GM23338 (cell line): ENCODE results near the gene CNDP2. TPM values are rescaled to one million over a fixed set of nuclear protein-coding genes. Genes with fewer than 3 reads are reported as not detected.

Source experiments
- CREB1 ChIP-seq: fragments of 250-450 bp; sonication (Bioruptor Pico); IDR thresholded peaks from 2 replicates; pipeline ENCODE4 v1.5.0; 2020; ENCODE audit warnings: low read depth, mild to moderate bottlenecking, moderate library complexity
- EZH2 ChIP-seq: fragments of 200-600 bp; sonication (generic); IDR thresholded peaks from one replicate; pipeline ENCODE4 v1.8.0; 2017; ENCODE audit warnings: antibody characterized with exemption, mild to moderate bottlenecking, low read depth; ENCODE audit not compliant: unreplicated experiment
- JUNB ChIP-seq: IDR thresholded peaks from one replicate; pipeline ENCODE4 v1.6.1; 2016; ENCODE audit warnings: antibody characterized with exemption; ENCODE audit not compliant: unreplicated experiment
- NANOG ChIP-seq: IDR thresholded peaks from 2 replicates; pipeline ENCODE4 v1.6.1; 2016; ENCODE audit warnings: antibody characterized with exemption, borderline replicate concordance
- POLR2AphosphoS5 ChIP-seq: IDR thresholded peaks from 2 replicates; pipeline ENCODE4 v1.6.1; 2016; ENCODE audit warnings: antibody characterized with exemption, low read depth
- STAT1 ChIP-seq: IDR thresholded peaks from one replicate; pipeline ENCODE4 v1.6.1; 2016; ENCODE audit warnings: antibody characterized with exemption; ENCODE audit not compliant: unreplicated experiment
- ZNF462 ChIP-seq: fragments of 250-450 bp; sonication (Bioruptor Pico); IDR thresholded peaks from 2 replicates; pipeline ENCODE4 v1.5.0; 2020; ENCODE audit warnings: mild to moderate bottlenecking, moderate library complexity
- polyA plus RNA-seq: library from polyadenylated mRNA; unstranded; fragments of >200 nt; fragmentation: Nextera tagmentation; extraction: Ambion mirVana; gene quantifications from 2 replicates; pipeline ENCODE4 v1.2.1, GENCODE V29; 2016
- total RNA-seq: library from RNA; depleted of rRNA; stranded (reverse); fragments of >200 nt; shearing (Covaris generic); gene quantifications from 2 replicates; pipeline ENCODE4 v1.2.3, GENCODE V29; 2014
- TF ChIP-seq, protein P1 (sequence below): IDR thresholded peaks from one replicate; pipeline ENCODE4 v1.6.1; 2018; ENCODE audit warnings: antibody characterized with exemption; ENCODE audit not compliant: unreplicated experiment
- TF ChIP-seq, protein P2 (sequence below), 2 experiments: fragments of 200-600 bp in 1 of 2; sonication (generic) in 1 of 2; conservative IDR thresholded peaks; 2 replicates each; pipeline versions ENCODE4 v1.5.1 to v1.6.1; 2016 to 2017; ENCODE audit warnings: antibody characterized with exemption in 2 of 2, low read depth in 2 of 2, mild to moderate bottlenecking in 2 of 2, moderate library complexity in 1 of 2

CNDP2 gene
- total and polyA plus RNA-seq, 2 experiments from 2014 or later: 116 to 175 TPM

GRCh38 chr18:74529811-74530583 is 33.8 kb downstream of the CNDP2 start (continued):
- TF ChIP-seq ZNF462 (CRISPR knock-in tag) (no peak), CREB1 (CRISPR knock-in tag) (no peak), STAT1 (no peak), POLR2AphosphoS5 (no peak), EZH2 (no peak), JUNB (no peak), NANOG (no peak)
- TF ChIP-seq, protein P1, sequence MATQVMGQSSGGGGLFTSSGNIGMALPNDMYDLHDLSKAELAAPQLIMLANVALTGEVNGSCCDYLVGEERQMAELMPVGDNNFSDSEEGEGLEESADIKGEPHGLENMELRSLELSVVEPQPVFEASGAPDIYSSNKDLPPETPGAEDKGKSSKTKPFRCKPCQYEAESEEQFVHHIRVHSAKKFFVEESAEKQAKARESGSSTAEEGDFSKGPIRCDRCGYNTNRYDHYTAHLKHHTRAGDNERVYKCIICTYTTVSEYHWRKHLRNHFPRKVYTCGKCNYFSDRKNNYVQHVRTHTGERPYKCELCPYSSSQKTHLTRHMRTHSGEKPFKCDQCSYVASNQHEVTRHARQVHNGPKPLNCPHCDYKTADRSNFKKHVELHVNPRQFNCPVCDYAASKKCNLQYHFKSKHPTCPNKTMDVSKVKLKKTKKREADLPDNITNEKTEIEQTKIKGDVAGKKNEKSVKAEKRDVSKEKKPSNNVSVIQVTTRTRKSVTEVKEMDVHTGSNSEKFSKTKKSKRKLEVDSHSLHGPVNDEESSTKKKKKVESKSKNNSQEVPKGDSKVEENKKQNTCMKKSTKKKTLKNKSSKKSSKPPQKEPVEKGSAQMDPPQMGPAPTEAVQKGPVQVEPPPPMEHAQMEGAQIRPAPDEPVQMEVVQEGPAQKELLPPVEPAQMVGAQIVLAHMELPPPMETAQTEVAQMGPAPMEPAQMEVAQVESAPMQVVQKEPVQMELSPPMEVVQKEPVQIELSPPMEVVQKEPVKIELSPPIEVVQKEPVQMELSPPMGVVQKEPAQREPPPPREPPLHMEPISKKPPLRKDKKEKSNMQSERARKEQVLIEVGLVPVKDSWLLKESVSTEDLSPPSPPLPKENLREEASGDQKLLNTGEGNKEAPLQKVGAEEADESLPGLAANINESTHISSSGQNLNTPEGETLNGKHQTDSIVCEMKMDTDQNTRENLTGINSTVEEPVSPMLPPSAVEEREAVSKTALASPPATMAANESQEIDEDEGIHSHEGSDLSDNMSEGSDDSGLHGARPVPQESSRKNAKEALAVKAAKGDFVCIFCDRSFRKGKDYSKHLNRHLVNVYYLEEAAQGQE: no peak
- TF ChIP-seq, protein P2, sequence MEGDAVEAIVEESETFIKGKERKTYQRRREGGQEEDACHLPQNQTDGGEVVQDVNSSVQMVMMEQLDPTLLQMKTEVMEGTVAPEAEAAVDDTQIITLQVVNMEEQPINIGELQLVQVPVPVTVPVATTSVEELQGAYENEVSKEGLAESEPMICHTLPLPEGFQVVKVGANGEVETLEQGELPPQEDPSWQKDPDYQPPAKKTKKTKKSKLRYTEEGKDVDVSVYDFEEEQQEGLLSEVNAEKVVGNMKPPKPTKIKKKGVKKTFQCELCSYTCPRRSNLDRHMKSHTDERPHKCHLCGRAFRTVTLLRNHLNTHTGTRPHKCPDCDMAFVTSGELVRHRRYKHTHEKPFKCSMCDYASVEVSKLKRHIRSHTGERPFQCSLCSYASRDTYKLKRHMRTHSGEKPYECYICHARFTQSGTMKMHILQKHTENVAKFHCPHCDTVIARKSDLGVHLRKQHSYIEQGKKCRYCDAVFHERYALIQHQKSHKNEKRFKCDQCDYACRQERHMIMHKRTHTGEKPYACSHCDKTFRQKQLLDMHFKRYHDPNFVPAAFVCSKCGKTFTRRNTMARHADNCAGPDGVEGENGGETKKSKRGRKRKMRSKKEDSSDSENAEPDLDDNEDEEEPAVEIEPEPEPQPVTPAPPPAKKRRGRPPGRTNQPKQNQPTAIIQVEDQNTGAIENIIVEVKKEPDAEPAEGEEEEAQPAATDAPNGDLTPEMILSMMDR (conservative IDR thresholded peaks at IDR 0.05; ENCODE audit: low read depth in 2 of 2): no peak
